CD14-positive monocyte (primary cell): Measurements from ENCODE around the gene RAB3A. TPM values are rescaled to one million over a fixed set of nuclear protein-coding genes. Genes with fewer than 3 reads are reported as not detected.
A peak's percentile ranks its signal among the peaks of the same experiment; 100 is the strongest.

Source experiments
- DNase-seq, 3 donors: peaks; one replicate each; pipeline ENCODE4 v3.0.0-alpha.2; 2011 to 2022
- H2AFZ ChIP-seq: 2 replicates; pipeline ENCODE4 v1.6.0; 2012; ENCODE audit warnings: mild to moderate bottlenecking, low read depth, low read length, inconsistent platforms; ENCODE audit not compliant: insufficient read depth, poor library complexity, severe bottlenecking
- H3K27ac ChIP-seq, 2 donors: 1 replicate in 1 of 2; 2 replicates in 1 of 2; pipeline ENCODE4 v1.5.1; 2012 to 2013; ENCODE audit warnings: low read length in 2 of 2, control low read depth in 1 of 2, inconsistent platforms in 1 of 2, low read depth in 1 of 2, mild to moderate bottlenecking in 1 of 2
- H3K27me3 ChIP-seq, 2 donors: one replicate each; pipeline versions ENCODE4 v1.6.0 to v1.6.1; 2011 to 2013; ENCODE audit warnings: low read length in 2 of 2; ENCODE audit not compliant: control insufficient read depth in 2 of 2, insufficient read depth in 2 of 2
- H3K36me3 ChIP-seq, 2 donors: replicated peaks in 1 of 2; 1 replicate in 1 of 2; 2 replicates in 1 of 2; pipeline versions ENCODE4 v1.5.1 to v1.6.1; 2012 to 2013; ENCODE audit warnings: low read length in 2 of 2, control low read depth in 1 of 2, inconsistent platforms in 1 of 2, mild to moderate bottlenecking in 1 of 2; ENCODE audit not compliant: insufficient read depth in 2 of 2, control insufficient read depth in 1 of 2
- H3K4me1 ChIP-seq, 2 donors: 1 replicate in 1 of 2; 2 replicates in 1 of 2; pipeline versions ENCODE4 v1.5.1 to v1.6.1; 2012 to 2013; ENCODE audit warnings: low read length in 2 of 2, control low read depth in 1 of 2, inconsistent platforms in 1 of 2, mild to moderate bottlenecking in 1 of 2, moderate library complexity in 1 of 2; ENCODE audit not compliant: insufficient read depth in 2 of 2, control insufficient read depth in 1 of 2
- H3K4me2 ChIP-seq: replicated peaks from 2 replicates; pipeline ENCODE3; 2012; ENCODE audit warnings: low read length, moderate library complexity, mild to moderate bottlenecking; ENCODE audit not compliant: poor library complexity, severe bottlenecking; ENCODE audit errors: extremely low read depth
- H3K4me3 ChIP-seq, 3 experiments: fragments of 200-600 bp in 1 of 3; sonication (generic) in 1 of 3; replicated peaks in 1 of 3; 1 replicate in 2 of 3; 2 replicates in 1 of 3; pipeline ENCODE4 v1.5.1; 2011 to 2013; ENCODE audit warnings: low read length in 3 of 3, mild to moderate bottlenecking in 3 of 3, control low read depth in 2 of 3, low read depth in 2 of 3, inconsistent platforms in 1 of 3, moderate library complexity in 1 of 3
- H3K79me2 ChIP-seq: 2 replicates; pipeline ENCODE4 v1.6.0; 2012; ENCODE audit warnings: mild to moderate bottlenecking, control low read depth, inconsistent platforms, low read length, moderate library complexity; ENCODE audit not compliant: insufficient read depth
- H3K9ac ChIP-seq: 2 replicates; pipeline ENCODE4 v1.6.0; 2017; ENCODE audit warnings: low read length, mild to moderate bottlenecking; ENCODE audit not compliant: insufficient read depth, poor library complexity, severe bottlenecking
- H3K9me3 ChIP-seq, 2 donors: replicated peaks in 1 of 2; 1 replicate in 1 of 2; 2 replicates in 1 of 2; pipeline versions ENCODE4 v1.5.1 to v1.6.1; 2012 to 2013; ENCODE audit warnings: low read length in 2 of 2, control low read depth in 1 of 2; ENCODE audit not compliant: control insufficient read depth in 1 of 2, insufficient read depth in 1 of 2
- H4K20me1 ChIP-seq: 2 replicates; pipeline ENCODE4 v1.6.0; 2012; ENCODE audit warnings: mild to moderate bottlenecking, low read length, control low read depth, moderate library complexity; ENCODE audit not compliant: insufficient read depth
- H3K27ac Mint-ChIP-seq, 7 donors: one replicate each; pipeline ENCODE4 v1.8.0; 2020; ENCODE audit warnings: mild to moderate bottlenecking in 7 of 7, mixed read lengths in 7 of 7, moderate library complexity in 6 of 7, inconsistent platforms in 2 of 7
- H3K27me3 Mint-ChIP-seq, 3 donors: one replicate each; pipeline ENCODE4 v1.8.0; 2021 to 2022; ENCODE audit warnings: low read depth in 3 of 3, mild to moderate bottlenecking in 3 of 3, mixed read lengths in 3 of 3, moderate library complexity in 3 of 3, inconsistent platforms in 1 of 3
- H3K36me3 Mint-ChIP-seq, 2 donors: one replicate each; pipeline ENCODE4 v1.8.0; 2020; ENCODE audit warnings: mixed read lengths in 2 of 2, inconsistent platforms in 1 of 2, mild to moderate bottlenecking in 1 of 2
- H3K4me1 Mint-ChIP-seq: one replicate; pipeline ENCODE4 v1.8.0; 2020; ENCODE audit warnings: mild to moderate bottlenecking, mixed read lengths
- H3K4me3 Mint-ChIP-seq, 2 donors: one replicate each; pipeline ENCODE4 v1.8.0; 2020; ENCODE audit warnings: mild to moderate bottlenecking in 2 of 2, mixed read lengths in 2 of 2, moderate library complexity in 1 of 2
- H3K9me3 Mint-ChIP-seq, 7 donors: one replicate each; pipeline ENCODE4 v1.8.0; 2020 to 2022; ENCODE audit warnings: mixed read lengths in 7 of 7, mild to moderate bottlenecking in 6 of 7, moderate library complexity in 6 of 7, inconsistent platforms in 2 of 7
- CTCF ChIP-seq: fragments of 200-600 bp; IDR thresholded peaks from one replicate; pipeline ENCODE4 v1.8.0; 2022; ENCODE audit warnings: antibody characterized with exemption, mild to moderate bottlenecking
- WGBS: methylation state at CpG from one replicate; pipeline ENCODE4 v1.1.5; 2013; ENCODE audit warnings: missing lambda C conversion rate; ENCODE audit not compliant: insufficient coverage; 5-methylcytosine and 5-hydroxymethylcytosine counted together
- intact Hi-C, 2 donors: fragments of 100-400 bp; cut with micrococcal nuclease; formaldehyde crosslinking; loops; one replicate each; pipeline versions ENCODE4 v1.15.0 to v1.15.1; 2023
- polyA plus RNA-seq, 3 donors: library from polyadenylated mRNA; depleted of rRNA in 1 of 3; unstranded in 2 of 3; stranded (reverse) in 1 of 3; fragments of 300-500 nt in 2 of 3; fragments of >200 nt in 1 of 3; fragmentation: Illumina TruSeq in 2 of 3; gene quantifications; 1 replicate in 2 of 3; 2 replicates in 1 of 3; pipeline ENCODE4 v1.2.3, GENCODE V29; 2012 to 2021

Gene RAB3A
- polyA plus RNA-seq, 3 donors, result 0.55 to 8.7 (median 0.56) TPM

GRCh38 chr19:18152817-18153555, 50.9 kb downstream of the RAB3A start, which contains the start of gene PIK3R2:
PIK3R2 (plus strand) TSS chr19:18153163; CDS start chr19:18155880, 2,717 bp downstream.
- peaks cover 31 to 44% of the 10 kb centered on the region in 2 donors for H3K4me1 ChIP-seq
- under 1% methylated on average over 86 of the region's 86 CpGs for WGBS
- H3K9me3 Mint-ChIP-seq, result peaks cover 0 to 1% (median 0%) of the 10 kb centered on the region in 7 donors

More at GRCh38 chr19:18152817-18153555, 50.9 kb downstream of the RAB3A start, which contains the start of gene PIK3R2:
- Histone ChIP-seq H3K4me2 (peak within 1 kb of the TSS; percentile 98), H3K79me2 (peaks cover 13% of the 10 kb centered on the region), H3K9me3 (no peaks in the 10 kb centered on the region), H3K4me3 (peak within 1 kb of the TSS; percentile 65 to 92 (median 89)), H3K9ac (peak within 1 kb of the TSS; percentile 95), H2AFZ (peak within 1 kb of the TSS; percentile 91), H3K27me3 (no peaks in the 10 kb centered on the region), H4K20me1 (peaks cover 37% of the 10 kb centered on the region), H3K36me3 (peaks cover 26 to 37% of the 10 kb centered on the region in 2 donors), H3K27ac (peak within 1 kb of the TSS; percentile 94 to 100)
- H3K4me3 Mint-ChIP-seq, result peak within 1 kb of the TSS; percentile 87 to 93
- intact Hi-C loops, result loop anchor here (5.0 to 10.0 kb wide), 4 partner anchors 36 to 146 kb away; partner anchors contain the start of genes ARRDC2 (in 1 of the 2), MPV17L2 (in 1 of the 2) and RAB3A (in 1 of the 2)
- peak within 1 kb of the TSS; percentile 95 to 99 (median 97) for H3K27ac Mint-ChIP-seq
- H3K27me3 Mint-ChIP-seq, result peaks cover 0 to 2% (median 1%) of the 10 kb centered on the region in 3 donors
- peak; percentile 43 for TF ChIP-seq CTCF
- H3K4me1 Mint-ChIP-seq, result peaks cover 37% of the 10 kb centered on the region
- peaks cover 21 to 39% of the 10 kb centered on the region in 2 donors for H3K36me3 Mint-ChIP-seq
- DNase-seq, result peak; percentile 96 to 98 (median 96)
